HG02588 (cell line): ENCODE measurements around the gene BNC2.
"Not testable (repeated sequence)": the region's sequence is repeated elsewhere in the genome, so short reads cannot be mapped to it uniquely, and the experiment has no call there.

Experiments used
- ATAC-seq: cut with Tn5 transposase; IDR thresholded peaks from one replicate; pipeline ENCODE4 v1.9.1; 2021; ENCODE audit warnings: mild to moderate bottlenecking, moderate library complexity; ENCODE audit not compliant: unreplicated experiment

BNC2 gene, protein sequence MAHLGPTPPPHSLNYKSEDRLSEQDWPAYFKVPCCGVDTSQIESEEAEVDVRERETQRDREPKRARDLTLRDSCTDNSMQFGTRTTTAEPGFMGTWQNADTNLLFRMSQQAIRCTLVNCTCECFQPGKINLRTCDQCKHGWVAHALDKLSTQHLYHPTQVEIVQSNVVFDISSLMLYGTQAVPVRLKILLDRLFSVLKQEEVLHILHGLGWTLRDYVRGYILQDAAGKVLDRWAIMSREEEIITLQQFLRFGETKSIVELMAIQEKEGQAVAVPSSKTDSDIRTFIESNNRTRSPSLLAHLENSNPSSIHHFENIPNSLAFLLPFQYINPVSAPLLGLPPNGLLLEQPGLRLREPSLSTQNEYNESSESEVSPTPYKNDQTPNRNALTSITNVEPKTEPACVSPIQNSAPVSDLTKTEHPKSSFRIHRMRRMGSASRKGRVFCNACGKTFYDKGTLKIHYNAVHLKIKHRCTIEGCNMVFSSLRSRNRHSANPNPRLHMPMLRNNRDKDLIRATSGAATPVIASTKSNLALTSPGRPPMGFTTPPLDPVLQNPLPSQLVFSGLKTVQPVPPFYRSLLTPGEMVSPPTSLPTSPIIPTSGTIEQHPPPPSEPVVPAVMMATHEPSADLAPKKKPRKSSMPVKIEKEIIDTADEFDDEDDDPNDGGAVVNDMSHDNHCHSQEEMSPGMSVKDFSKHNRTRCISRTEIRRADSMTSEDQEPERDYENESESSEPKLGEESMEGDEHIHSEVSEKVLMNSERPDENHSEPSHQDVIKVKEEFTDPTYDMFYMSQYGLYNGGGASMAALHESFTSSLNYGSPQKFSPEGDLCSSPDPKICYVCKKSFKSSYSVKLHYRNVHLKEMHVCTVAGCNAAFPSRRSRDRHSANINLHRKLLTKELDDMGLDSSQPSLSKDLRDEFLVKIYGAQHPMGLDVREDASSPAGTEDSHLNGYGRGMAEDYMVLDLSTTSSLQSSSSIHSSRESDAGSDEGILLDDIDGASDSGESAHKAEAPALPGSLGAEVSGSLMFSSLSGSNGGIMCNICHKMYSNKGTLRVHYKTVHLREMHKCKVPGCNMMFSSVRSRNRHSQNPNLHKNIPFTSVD

DNA sequence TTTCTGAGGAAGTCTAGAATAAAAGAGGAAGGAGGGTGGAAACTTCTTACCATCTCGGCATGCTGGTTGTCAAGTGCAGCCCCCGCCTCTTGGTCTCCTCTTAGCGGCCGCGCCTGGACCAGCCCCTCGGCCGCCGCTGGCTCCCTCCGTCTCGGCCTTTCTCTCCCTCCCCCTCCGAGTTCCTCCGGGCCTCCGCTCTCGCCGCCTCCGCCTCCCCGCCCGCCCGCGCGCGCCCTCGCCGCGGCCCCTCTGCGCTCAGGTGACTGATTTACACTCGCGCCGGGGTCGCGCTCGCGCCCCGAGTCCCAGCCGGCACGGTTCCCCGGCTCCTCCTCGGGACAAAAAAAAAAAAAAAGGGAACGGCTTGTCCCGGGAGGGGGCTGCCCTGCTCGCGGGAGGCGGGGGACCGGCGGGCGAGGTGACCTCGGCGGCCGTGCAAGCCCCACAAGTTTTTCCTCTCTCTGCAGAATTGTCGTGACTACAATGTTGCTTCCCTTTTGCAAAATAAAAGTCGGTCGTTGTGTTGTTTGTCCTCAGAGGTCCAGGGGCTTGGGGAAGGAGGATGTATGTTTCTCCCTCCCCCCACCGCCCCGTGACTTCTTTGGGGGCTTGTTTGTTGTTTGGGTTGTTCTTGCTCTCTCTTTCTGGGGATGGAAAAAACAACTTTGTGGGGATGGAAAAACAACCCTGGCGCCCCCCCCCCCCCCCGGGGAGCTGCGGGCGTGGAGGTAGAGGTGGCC lies at the start of gene BNC2:
TSS of gene BNC2 (minus strand) at position 75 of the 740 bp plus-strand sequence. CDS start at position 53, 22 bp downstream.
- ATAC-seq: no peak

DNA sequence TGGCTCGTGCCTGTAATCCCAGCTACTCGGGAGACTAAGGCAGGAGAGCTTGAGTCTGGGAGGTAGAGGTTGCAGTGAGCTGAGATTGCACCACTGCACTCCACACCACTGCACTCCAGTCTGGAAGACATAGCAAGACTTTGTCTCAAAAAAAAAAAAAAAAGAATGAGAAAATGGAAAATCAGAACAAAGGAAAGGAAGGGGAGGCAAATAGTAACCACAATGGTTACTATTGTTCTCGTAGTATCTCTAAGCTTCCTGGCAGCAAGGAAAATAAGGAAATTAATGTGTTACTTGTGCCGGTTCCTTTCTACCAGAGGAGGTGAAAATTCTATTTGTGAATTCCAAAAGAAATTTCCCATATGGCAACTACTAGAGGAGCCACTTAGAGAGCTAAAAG lies 48.5 kb upstream of the BNC2 start:
- no peak for ATAC-seq

DNA sequence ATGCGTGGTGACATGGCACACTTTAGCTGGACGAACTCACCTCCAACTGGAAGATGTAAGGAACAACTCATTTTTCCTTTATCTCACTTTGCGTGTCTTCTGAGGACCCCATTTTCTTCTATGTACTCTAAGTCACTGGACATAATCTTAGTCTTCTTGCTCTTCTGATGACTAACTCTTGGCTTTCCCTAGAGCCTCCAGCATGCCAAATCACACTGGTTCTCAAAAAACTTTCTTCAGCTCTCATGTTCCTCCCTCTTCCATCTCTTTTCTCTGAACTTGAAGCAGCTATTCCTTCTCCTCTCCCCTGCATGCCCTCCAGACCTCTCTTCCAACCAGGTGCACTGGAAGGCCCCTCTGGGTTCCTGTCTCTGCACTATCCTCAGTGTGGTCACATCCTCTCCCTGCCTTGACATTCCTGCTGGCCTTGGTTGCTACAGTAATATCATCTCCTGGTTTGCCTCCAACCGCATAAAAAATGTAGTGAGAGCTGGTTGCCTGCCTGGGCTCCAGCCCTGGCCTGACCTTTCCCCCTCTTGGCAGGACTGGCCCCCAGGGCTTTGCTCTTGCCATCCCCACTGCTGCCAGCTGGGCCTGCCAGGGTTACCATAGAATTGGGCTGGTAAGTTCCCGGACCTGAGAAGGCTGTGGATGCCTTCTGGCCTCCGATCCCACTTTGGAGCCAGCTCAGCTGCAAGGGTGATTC lies 44.8 kb upstream of the BNC2 start:
- ATAC-seq: no peak

GRCh38 chr9:16912197-16912596 lies 41.7 kb upstream of the BNC2 start:
- no peak for ATAC-seq

GRCh38 chr9:16908206-16908605 lies 37.7 kb upstream of the BNC2 start:
- not testable (repeated sequence) for ATAC-seq

GRCh38 chr9:16904655-16905054 lies 34.2 kb upstream of the BNC2 start:
- ATAC-seq: no peak

DNA sequence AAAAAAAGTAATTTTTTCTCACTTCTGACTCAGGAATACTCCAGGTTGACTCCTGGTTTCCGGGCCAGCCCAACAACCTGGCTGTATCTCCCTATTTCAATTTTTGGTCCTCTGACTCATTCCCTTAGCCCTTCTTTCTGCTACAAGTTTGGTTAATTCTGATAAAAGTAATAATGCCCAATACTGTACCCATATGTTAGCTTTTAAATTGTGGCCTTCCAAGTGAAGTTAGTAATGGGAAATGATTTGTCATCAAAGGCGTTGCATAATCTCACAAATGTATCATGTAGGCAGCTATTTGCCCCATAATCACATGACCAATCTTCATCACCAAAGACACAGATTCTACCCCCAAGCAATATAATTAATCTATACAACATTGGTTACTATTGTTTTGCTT lies 31.1 kb upstream of the BNC2 start:
- ATAC-seq: no peak

DNA sequence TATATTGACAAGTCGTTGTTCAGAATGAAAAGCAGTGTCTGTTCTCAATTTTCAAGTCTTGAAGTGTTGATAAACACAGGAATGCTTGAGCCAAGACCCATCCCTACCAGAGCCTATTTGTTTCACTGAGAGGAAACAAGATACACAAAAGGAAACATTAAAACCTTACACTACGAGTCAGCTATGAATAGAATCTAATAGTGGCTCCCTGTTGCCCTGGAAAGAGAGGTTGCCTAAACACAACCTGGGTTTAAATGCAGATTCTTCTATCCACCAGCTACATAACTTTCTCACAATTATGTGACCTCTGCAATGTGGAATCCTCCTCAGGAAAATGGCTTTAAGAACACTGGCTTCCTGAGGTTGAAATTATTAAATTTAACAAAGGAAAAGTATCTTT lies 29.1 kb upstream of the BNC2 start:
- ATAC-seq: no peak

DNA sequence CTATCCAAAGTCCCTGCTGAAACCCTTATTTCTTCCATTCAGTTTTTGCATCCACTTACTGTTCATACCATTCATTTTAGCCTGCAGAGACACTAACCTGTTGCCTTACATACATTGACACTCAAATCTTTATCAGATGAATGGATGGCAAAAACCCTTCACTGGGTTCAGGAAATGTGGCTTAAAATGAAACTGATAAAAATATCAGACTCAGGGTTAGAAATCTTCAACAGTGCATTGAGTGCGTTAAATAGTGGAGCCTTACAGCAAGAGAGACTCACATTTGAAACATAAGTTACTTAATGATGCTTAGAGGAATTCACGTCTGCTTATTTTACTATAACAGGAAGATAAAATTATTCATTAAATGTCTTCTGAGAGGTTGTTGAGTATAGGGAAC lies 28.0 kb upstream of the BNC2 start:
- no peak for ATAC-seq

DNA sequence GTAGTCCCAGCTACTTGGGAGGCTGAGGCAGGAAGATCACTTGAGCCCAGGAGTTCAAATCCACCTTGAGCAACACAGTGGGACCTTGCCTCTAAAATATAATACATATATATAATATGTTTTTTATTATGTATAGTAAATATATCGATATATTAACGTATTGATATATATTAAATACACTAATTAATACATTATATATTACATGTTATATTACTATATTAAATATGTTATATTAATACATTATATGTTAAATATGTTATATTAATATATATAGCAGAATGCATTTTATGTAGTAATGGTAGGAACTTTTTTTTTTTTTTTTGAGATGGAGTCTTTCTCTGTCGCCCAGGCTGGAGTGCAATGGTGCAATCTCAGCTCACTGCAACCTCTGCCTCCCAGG lies 18.1 kb upstream of the BNC2 start:
- no peak for ATAC-seq

GRCh38 chr9:16885931-16886330 lies 15.5 kb upstream of the BNC2 start:
- ATAC-seq: no peak

DNA sequence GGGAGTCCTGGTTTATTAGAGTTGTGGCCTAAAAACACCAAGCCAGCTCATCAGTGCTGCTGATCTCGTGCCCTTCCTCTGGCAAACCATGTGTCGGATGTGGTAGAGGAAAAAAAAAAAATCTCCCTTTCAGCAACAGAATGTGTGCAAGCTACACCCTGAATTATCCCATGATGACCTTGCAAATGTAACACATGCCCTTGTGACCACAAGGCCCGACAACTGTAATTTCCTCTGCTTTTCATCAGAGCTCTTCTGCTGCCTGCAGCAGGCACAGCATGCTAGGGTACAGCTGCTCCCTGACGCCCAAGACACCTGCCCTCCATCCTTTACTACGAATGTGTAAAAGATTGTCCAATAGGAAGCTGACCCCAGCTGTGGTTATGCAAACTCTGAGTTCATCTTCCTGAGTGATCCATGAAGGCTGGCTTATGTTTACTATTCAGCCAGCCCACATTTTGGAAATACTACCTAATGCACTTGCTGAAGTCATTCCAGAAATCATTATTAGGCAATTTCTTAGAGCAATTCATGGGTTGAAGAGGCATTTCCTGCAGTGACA lies 14.6 kb upstream of the BNC2 start:
- ATAC-seq: no peak

GRCh38 chr9:16884373-16884772 lies 13.9 kb upstream of the BNC2 start:
- no peak for ATAC-seq

DNA sequence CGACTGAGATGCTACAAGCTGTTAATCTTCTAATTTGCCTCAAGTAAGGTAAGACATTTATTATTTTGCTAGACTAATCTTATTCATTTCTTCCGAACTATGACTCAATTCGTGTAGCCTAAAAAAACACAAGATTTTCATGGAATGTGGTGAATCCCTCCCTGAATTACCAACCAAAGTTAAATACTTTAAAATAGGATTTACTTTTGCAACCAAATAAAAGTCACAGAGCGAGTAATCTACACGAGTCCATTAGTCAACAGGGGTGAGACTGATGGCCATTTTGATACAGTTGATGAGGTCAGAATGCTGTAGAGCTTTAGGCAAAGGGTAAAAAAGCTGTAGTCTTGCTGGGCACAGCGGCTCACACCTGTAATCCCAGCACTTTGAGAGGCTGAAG lies 13.1 kb upstream of the BNC2 start:
- no peak for ATAC-seq

DNA sequence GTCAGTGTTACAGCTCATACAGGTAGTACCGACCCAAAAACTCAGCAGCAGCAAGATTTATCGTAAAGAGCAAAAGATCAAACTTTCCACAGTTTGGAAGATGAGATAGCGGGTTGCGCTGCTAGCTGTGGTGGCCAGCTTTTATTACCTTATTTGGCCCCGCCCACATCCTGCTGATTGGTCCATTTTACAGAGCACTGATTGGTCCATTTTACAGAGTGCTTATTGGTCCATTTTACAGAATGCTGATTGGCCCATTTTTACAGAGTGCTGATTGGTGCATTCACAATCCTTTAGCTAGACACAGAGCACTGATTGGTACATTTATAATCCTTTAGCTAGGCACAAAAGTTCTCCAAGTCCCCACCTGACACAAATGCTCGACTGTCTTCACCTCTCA lies 12.0 kb upstream of the BNC2 start:
- not testable (repeated sequence) for ATAC-seq

GRCh38 chr9:16879416-16879815 lies 8.9 kb upstream of the BNC2 start:
- no peak for ATAC-seq

GRCh38 chr9:16877256-16877655 lies 6.8 kb upstream of the BNC2 start:
- no peak for ATAC-seq

DNA sequence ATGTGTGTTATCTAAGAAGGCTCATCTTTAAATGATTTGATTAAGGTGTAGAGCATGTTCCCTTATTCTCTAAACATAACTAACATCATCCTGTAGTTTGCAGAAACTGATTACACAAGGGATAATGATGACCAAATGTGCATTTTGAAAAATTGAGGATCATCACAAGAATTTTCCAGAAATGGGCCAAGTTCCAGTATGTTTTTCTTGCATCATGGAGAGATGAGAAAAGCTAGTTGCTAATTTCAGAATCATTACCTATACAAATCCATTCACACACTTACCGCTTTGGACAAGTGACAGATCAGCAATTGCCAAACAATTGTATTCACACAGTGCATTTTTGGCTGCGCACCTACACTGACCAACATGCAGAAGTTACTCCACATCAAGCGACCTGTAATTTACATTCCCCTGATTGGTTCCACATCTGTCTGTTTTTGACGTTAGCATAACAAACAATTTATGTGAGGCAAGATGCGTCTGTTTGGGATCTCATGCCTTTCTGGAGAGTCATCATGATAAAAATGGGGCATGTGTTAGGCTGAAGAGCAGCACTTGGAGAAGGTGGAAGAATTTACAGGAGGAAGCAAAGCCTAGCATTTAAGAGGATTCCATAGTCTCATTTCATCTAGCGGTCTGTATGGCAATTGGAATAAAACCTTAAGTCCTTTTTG lies 2.8 kb upstream of the BNC2 start:
- ATAC-seq: no peak
